Measurements from ENCODE around the gene PROSER2.
A peak's percentile ranks its signal among the peaks of the same experiment; 100 is the strongest.

Gene PROSER2

DNA sequence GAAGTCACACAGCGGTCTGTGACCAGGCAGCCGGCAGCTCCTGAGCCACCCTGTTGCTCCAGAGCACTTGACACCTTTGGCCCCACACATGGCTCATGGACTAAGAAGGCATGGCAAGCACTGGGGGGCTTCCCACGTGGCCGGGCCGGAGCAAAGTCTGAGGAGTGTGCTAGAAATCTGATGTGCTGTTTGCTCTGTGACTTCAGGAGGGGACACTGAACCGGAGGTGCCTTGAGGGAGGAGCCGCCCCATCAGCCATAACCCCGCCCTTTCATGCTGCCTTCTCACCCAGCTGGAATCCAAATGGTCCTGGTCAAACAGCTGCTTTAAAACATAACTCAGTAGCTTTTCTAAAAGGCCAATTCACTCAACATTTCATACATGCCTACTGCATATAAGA is 33.5 kb downstream of the PROSER2 start:
- no peak for DNase-seq (ENCODE audit: low spot score)
- TF ChIP-seq, protein P1, sequence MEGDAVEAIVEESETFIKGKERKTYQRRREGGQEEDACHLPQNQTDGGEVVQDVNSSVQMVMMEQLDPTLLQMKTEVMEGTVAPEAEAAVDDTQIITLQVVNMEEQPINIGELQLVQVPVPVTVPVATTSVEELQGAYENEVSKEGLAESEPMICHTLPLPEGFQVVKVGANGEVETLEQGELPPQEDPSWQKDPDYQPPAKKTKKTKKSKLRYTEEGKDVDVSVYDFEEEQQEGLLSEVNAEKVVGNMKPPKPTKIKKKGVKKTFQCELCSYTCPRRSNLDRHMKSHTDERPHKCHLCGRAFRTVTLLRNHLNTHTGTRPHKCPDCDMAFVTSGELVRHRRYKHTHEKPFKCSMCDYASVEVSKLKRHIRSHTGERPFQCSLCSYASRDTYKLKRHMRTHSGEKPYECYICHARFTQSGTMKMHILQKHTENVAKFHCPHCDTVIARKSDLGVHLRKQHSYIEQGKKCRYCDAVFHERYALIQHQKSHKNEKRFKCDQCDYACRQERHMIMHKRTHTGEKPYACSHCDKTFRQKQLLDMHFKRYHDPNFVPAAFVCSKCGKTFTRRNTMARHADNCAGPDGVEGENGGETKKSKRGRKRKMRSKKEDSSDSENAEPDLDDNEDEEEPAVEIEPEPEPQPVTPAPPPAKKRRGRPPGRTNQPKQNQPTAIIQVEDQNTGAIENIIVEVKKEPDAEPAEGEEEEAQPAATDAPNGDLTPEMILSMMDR (IDR thresholded peaks at IDR 0.05; ENCODE audit: extremely low read depth, missing control alignments), result no peak

DNA sequence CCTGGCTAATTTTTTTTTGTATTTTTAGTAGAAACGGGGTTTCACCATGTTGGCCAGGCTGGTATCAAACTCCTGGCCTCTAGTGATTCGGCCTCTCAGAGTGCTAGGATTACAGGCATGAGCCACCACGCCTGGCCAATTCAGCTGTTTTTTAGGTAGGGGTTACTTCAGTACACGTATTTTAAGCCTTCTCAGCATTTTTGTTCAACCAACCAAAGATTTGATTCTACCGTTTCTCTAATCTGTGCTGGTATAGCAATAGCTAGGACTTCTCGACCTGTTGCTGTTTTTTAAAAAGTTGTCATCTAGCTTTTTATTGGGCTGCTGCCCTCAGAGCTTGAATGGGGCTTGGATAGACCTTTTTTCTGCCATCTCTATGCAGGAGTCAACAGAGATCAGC is 34.9 kb downstream of the PROSER2 start:
- TF ChIP-seq, protein P1 (IDR thresholded peaks at IDR 0.05; ENCODE audit: extremely low read depth, missing control alignments), result no peak
- no peak for DNase-seq (ENCODE audit: low spot score)

DNA sequence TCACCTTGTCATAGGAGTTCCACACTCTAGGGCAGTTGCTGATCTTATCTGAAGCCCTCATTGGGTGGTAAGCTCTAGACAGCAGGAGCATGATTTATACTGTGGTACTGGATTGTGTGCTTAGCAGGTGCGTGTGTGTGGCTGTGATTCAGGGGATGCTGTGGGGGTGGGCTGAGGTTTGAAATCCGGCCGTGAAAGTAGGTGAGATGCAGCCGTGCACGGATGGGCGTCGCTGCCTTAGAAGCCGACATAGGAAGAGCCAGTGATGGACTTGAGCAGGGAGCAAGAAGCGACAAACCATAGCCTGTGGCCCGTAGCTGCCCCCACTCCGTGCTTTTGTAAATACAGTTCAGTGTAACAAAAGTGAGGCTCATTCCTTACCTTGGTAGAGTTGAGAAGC is 38.2 kb downstream of the PROSER2 start:
- TF ChIP-seq, protein P1 (IDR thresholded peaks at IDR 0.05; ENCODE audit: extremely low read depth, missing control alignments), result no peak
- DNase-seq (ENCODE audit: low spot score), result no peak

DNA sequence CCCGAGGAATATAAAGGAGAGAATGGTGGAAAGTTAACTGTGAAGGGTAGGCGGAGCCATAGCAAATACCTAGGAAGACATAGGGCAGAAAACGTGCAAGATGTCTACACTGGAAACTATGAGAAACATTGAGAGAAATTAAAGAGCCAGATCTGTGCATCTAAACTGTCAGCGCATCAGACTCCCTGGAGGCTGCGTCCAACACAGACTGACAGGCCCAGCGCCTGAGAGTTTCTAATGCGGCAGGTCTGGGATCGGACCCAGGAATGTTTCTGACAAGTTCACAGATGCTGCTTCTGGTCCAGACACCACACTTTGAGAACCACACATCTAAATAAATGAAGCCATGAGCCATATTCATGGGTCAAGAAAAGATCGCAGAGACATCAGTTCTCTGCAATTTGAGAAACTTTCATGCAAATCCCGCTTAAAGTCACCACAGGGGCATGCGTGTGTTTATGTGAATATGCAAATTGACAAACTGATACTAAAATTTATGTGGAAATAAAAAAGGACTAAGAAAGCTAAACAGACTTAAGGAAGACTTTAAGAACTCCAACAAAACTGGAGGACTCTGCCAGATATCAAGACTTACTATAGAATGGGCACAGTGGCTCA is 38.8 kb downstream of the PROSER2 start:
- DNase-seq (ENCODE audit: low spot score), result no peak
- TF ChIP-seq, protein P1 (IDR thresholded peaks at IDR 0.05; ENCODE audit: extremely low read depth, missing control alignments), result no peak

DNA sequence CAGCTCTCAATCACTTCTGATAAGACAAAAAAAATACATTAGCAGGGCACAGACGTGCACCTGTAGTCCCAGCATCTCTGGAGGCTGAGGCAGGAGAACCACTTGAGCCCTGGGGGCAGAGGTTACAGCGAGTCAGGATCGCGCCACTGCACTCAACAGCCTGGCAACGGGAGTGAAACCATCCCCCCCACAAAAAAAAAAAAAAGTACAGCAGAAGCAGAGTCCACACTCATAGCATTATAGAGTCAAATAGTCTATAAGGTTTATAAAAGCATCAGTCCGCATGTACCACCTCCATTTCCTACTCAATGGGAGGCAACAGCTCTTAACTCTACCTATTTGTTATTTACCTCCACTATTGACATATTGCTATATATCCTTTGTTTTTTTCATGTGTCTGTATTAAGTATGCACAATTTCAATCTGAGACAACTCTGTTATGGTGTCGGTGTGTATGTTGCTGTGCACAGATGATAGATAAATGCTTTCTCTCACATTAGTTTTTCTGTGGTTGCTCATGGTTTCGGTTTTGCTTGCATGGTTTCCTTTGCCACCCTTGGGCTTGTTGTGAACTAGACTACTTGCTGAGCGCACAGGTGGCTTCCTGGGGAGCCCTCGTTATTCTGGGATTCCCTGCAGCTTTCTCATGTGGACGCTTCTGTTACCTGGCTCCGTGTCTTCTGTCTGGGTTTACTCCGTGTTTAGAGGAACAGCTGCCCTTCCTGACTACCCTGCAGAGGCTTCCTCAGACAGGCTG is 40.4 kb downstream of the PROSER2 start:
- TF ChIP-seq, protein P1 (IDR thresholded peaks at IDR 0.05; ENCODE audit: extremely low read depth, missing control alignments), result no peak
- DNase-seq (ENCODE audit: low spot score), result peak; percentile 74

DNA sequence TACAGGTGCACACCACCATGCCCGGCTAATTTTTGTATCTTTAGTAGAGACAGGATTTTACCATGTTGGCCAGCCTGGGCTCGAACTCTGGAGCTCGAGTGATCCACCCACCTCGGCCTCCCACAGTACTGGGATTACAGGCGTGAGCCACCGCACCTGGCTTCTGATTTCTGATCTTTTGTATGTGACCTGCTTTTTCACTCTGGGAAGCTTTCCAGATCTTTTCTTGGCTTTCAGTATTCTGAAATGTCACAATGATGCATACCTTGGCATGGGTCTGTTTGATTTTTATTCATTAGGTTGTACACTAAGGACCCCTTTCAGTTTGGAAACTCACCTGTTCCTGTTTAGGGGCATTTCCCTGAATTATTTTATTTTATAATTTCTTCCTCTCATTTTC is 41.6 kb downstream of the PROSER2 start:
- DNase-seq (ENCODE audit: low spot score), result no peak
- TF ChIP-seq, protein P1 (IDR thresholded peaks at IDR 0.05; ENCODE audit: extremely low read depth, missing control alignments), result no peak

DNA sequence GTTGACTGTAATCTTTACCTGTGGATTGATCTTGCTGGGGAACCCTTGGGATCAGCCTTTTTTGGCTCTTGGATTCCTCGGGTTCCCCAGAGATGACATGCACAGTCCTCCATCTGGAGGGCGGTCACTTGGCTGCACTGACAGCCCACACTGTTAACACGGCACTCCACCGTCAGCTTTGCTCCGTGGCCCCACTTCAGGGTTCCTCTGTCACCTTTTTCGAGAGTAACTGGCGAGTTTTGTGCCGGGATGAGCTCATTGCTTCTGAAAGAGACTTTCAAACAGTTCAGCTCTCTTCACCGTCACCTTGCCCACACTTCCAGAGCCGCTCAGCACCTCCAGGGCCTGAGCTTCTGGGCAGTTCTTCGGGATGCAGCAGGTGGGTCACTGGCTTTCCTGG is 42.4 kb downstream of the PROSER2 start:
- TF ChIP-seq, protein P1 (IDR thresholded peaks at IDR 0.05; ENCODE audit: extremely low read depth, missing control alignments), result no peak
- no peak for DNase-seq (ENCODE audit: low spot score)
